IPS-18a (cell line): Measurements from ENCODE around the gene EML1.

ENCODE experiments used
- H3K27ac ChIP-seq: one replicate; pipeline ENCODE4 v1.5.1; 2013; ENCODE audit warnings: low read length
- H3K27me3 ChIP-seq: one replicate; pipeline ENCODE4 v1.6.1; 2013; ENCODE audit warnings: mild to moderate bottlenecking, low read length; ENCODE audit not compliant: control insufficient read depth, insufficient read depth
- H3K36me3 ChIP-seq: one replicate; pipeline ENCODE4 v1.6.1; 2013; ENCODE audit warnings: low read depth, low read length; ENCODE audit not compliant: control insufficient read depth
- H3K4me1 ChIP-seq: one replicate; pipeline ENCODE4 v1.6.1; 2013; ENCODE audit warnings: low read depth, low read length; ENCODE audit not compliant: control insufficient read depth
- H3K4me3 ChIP-seq: one replicate; pipeline ENCODE4 v1.5.1; 2013; ENCODE audit warnings: low read length
- H3K9ac ChIP-seq: one replicate; pipeline ENCODE4 v1.6.1; 2013; ENCODE audit warnings: mild to moderate bottlenecking, low read length, moderate library complexity
- H3K9me3 ChIP-seq: one replicate; pipeline ENCODE4 v1.6.1; 2013; ENCODE audit warnings: low read depth, low read length; ENCODE audit not compliant: control insufficient read depth

EML1 gene

DNA sequence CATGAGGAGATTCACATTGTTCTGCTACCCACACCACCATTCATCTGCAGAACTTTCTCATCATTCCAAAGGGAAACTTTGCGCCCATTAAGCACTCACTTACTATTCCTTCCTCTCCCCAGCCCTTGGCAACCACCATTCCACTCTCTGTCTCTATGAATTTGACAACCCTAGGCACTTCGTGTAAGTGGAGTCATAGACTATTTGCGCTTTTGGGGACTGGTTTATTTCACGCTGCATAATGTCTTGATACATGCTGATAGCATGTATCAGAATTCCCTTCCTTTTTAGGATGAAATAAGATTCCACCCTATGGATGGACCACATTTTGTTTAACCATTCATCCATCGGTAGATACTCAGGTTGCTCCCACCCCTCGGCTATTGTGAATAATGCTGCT is 4.5 kb upstream of the EML1 start:
- Histone ChIP-seq H3K9me3 (no peaks in the 10 kb centered on the region), H3K27me3 (peaks cover 14% of the 10 kb centered on the region)

DNA sequence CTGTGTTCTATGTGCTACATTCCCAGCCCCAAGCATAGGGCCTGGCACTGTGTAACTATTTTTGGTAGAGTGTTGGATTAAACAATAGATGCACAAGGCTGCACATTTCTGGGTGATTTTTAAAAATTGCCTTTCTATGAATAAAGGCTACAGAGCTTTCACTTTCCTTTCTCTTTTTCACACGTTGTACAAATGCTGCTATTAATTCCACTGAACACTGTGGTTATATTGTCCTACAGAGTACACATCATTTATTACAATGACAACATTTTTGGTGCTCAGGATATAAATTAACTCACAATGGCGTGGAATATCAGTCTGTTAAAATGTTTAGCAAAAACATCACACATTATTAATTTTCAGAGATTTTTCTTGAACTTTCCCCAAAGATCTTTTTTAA is 3.6 kb upstream of the EML1 start:
- peaks cover 10% of the 10 kb centered on the region for H3K4me1 ChIP-seq
- peaks cover 17% of the 10 kb centered on the region for H3K27me3 ChIP-seq
- H3K36me3 ChIP-seq = no peaks in the 10 kb centered on the region
- H3K9me3 ChIP-seq = no peaks in the 10 kb centered on the region
- no peak overlapping the region for H3K27ac ChIP-seq
- no peak overlapping the region for H3K4me3 ChIP-seq
- no peak overlapping the region for H3K9ac ChIP-seq

More for the DNA sequence above, 4.5 kb upstream of the EML1 start:
- H3K27ac ChIP-seq = no peak overlapping the region
- no peaks in the 10 kb centered on the region for H3K36me3 ChIP-seq
- no peak overlapping the region for H3K9ac ChIP-seq
- H3K4me3 ChIP-seq = no peak overlapping the region
- peaks cover 3% of the 10 kb centered on the region for H3K4me1 ChIP-seq

DNA sequence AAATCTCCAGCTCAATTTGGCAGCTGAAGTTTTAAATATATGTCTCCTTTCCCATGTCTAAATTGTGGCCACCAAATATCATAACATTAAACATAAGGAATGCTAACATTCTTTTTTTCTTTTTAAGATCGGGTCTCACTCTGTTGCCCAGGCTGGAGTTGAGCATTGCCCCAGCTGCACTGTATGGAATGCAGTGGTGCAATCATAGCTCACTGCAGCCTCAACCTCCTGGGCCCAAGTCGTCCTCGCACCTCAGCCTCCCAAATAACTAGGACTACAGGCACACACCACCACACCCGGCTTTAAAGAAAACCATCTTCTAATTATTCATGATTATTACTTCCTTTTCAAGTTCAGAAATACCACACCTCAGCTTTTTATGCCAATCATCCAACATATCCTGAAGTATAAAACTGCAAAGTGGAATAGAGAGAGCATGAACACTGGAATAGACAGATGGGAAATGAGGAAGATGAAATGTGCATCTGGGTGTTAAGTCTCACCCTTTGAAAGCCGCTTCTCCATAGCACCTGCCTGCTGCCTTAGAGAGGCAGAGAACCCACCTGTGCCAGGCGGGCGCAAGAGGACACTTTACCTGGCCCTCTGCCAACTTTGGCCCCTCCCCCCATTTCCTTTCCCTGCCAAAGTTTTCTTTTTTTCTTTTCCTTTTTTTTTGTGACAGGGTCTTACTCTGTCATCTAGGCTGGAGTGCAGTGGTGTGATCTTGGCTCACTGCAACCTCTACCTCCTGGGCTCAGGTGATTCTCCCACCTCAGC is 2.8 kb upstream of the EML1 start:
- Histone ChIP-seq H3K9me3 (no peaks in the 10 kb centered on the region), H3K9ac (no peak overlapping the region), H3K27me3 (peaks cover 19% of the 10 kb centered on the region), H3K4me1 (peaks cover 14% of the 10 kb centered on the region), H3K36me3 (no peaks in the 10 kb centered on the region), H3K27ac (no peak overlapping the region), H3K4me3 (no peak overlapping the region)

DNA sequence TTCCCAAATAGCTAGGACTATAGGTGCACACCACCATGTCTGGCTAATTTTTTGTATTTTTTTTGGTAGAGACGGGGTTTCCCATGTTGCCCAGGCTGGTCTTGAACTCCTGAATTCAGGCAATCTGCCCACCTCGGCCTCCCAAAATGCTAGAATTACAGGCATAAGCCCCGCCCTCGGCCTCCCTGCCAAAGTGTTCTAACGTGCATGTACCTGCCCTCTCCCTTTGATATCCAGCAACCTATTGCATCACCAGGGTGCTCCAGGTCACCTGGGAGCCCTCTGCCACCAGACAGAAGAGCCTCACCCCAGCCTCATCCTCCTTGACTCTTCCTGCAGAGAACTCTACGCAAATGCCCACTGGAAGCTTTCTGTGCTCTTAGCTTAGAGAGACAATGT is 2.2 kb upstream of the EML1 start:
- Histone ChIP-seq H3K9me3 (no peaks in the 10 kb centered on the region), H3K36me3 (no peaks in the 10 kb centered on the region), H3K4me1 (peaks cover 15% of the 10 kb centered on the region), H3K9ac (no peak overlapping the region), H3K4me3 (no peak overlapping the region), H3K27me3 (peaks cover 19% of the 10 kb centered on the region), H3K27ac (no peak overlapping the region)

DNA sequence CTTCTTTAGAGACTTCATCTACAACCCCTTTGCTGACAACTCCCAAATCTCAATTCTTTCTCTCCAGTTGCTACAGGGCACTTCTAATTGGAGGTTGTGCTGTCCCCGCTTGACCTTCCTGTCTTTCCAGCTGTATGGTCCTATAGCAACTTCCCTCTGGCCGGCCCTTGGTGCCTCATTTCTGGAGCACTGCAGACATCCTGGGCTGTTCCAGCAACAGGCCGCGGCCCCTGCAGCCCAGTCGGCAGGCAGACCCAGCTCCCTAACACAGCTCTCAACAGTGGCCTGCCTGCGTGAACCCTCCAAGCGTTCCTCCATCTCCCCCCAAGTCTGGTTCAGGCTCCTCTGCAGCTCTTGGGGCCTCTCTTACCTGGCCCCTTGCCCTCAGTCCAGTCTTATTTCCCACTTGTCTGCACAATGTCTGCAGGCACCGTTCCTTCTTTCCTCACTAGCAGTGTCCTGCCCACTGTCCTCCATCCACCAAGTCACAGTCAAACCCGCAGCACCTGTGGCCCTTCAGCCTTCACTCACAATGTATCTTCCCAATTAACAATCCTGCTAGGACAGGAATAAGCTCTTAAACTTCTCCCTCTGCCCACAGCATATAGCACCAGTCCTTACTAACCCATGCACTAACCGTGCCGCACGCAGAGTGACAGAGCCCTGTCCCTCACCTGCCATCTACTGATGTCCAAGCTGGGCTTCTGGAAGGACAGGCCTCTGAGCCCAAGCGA is 1.6 kb upstream of the EML1 start:
- no peak overlapping the region for H3K4me3 ChIP-seq
- no peak overlapping the region for H3K27ac ChIP-seq
- peaks cover 19% of the 10 kb centered on the region for H3K27me3 ChIP-seq
- H3K9me3 ChIP-seq = no peaks in the 10 kb centered on the region
- peaks cover 15% of the 10 kb centered on the region for H3K4me1 ChIP-seq
- H3K9ac ChIP-seq = no peak overlapping the region
- no peaks in the 10 kb centered on the region for H3K36me3 ChIP-seq

DNA sequence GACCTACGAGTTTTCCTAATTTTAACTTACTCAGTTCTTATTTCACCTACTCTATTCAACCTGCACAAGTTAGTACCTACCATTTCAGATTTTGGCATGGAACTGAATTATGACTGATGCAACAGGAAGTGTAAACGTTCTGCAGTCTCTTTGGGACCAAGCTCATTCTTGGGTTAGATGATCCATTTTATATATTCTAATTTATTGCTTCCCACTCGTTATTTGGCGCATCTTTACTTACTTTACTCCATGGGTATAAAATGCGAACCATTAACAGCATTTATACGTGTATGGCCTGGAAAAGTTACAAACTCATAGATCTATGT is 1.0 kb upstream of the EML1 start:
- H3K27me3 ChIP-seq = peaks cover 19% of the 10 kb centered on the region
- no peak overlapping the region for H3K27ac ChIP-seq
- H3K4me1 ChIP-seq = peaks cover 15% of the 10 kb centered on the region
- H3K4me3 ChIP-seq = peak overlapping the region; percentile 54
- no peaks in the 10 kb centered on the region for H3K36me3 ChIP-seq
- H3K9me3 ChIP-seq = no peaks in the 10 kb centered on the region
- no peak overlapping the region for H3K9ac ChIP-seq

DNA sequence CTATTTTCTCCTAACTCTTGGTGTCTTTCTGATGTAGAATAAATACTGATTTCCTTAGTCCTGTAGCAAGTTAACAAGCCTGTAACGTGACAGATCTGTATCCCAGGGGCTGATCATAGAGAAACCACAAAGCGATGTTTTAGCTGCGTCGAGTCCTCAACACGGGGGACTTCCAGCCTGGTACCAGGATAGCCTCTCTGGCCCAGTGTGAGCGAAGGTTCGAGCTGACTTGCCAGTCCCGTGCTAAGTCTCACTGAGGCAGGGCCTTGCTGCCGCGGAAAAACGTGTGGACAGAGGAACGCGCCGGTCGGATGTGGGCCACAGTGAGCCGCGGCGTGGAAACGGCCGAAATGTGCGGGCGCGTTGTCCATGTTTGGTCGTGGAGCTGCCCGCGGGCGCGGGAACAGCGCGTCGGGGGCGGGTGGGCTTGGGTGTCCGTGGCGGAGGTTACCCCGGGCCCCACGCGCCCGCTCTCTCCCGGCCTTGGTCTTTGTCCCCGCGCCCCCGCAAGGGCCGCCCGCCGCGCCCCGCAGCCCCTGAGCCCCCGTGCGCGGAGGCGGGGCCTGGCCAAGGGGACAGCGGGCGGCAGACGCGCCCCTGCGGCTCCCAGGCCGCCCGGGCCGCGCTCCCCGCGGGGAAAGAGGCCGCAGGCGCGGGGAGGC is 531 bp upstream of the EML1 start:
- H3K4me1 ChIP-seq = peaks cover 15% of the 10 kb centered on the region
- H3K9ac ChIP-seq = no peak overlapping the region

DNA sequence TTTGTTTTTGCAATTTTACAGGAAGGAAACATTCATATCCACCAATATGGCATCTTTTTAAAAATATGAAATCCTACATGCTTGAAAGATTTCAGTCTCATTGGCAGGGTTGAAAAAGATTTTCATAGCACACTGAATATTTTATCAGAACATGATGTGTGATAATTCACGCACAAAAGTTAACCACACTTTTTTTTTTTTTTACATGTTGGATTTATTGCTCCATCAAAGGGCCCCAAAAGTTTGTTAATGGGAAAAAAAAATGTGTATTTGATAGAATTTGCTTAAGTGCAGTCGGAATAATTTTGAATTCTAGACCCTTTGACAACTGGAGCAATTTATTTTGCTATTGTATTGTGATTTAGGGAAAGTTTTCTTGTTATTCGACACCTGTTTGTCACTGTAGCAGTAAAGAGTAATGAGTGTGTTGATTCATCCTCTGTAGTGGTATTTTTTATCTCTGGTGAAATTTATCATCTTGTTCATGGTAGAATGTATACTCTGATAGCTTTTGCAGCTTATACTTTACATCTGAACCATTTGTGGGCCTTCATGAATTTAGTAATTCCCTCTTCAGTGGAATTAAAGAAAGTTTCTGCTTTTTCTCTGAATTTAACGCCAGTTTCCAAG is 1.1 kb downstream of the EML1 start:
- Histone ChIP-seq H3K4me3 (peak overlapping the region; percentile 94), H3K27ac (no peak overlapping the region)

More for the DNA sequence above, 531 bp upstream of the EML1 start:
- Histone ChIP-seq H3K36me3 (no peaks in the 10 kb centered on the region), H3K27me3 (peaks cover 19% of the 10 kb centered on the region), H3K9me3 (no peaks in the 10 kb centered on the region), H3K4me3 (peak overlapping the region; percentile 54), H3K27ac (no peak overlapping the region)

DNA sequence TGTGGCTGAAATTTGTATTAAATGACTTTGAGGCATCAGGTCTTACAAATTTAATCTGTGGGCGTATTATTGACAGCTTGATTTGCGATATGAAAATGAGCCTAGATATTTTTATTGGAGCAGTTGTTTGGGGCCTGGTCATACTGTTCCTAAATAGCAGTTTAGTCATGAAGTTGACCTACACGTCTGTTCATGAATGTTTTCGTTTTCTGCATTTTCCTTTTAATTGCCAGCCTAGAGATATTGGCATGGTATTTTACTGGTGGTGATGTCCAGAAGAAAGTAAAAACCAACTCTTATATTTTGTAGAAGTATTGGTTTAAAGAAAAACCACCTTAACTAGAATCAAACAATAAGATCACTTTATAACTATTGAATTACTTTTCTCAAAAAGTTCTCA is 1.8 kb downstream of the EML1 start:
- Histone ChIP-seq H3K9ac (no peak overlapping the region), H3K9me3 (no peaks in the 10 kb centered on the region), H3K36me3 (no peaks in the 10 kb centered on the region), H3K4me3 (peak overlapping the region; percentile 94), H3K27me3 (peaks cover 19% of the 10 kb centered on the region), H3K27ac (no peak overlapping the region), H3K4me1 (peaks cover 15% of the 10 kb centered on the region)

More for the DNA sequence above, 1.1 kb downstream of the EML1 start:
- peaks cover 19% of the 10 kb centered on the region for H3K27me3 ChIP-seq
- no peaks in the 10 kb centered on the region for H3K9me3 ChIP-seq
- no peaks in the 10 kb centered on the region for H3K36me3 ChIP-seq
- peaks cover 15% of the 10 kb centered on the region for H3K4me1 ChIP-seq
- H3K9ac ChIP-seq = peak overlapping the region; percentile 79

DNA sequence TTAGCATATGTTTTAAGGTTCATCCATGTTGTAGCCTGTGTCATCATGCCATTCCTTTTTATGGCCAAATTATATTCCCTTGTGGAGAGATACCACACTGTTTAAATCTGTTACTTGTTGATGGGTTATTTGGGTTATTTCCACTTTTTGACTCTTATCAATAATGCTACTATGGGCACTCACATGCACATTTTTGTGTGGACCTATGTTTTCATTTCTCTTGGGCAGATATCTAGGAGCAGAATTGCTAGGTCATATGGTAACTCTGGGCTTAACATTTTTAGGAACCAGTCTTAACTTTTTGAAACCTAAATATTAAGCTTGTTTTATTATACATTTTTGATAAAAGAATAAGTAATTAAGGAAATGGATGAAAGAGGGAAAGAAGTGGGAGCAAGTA is 4.0 kb downstream of the EML1 start:
- Histone ChIP-seq H3K4me1 (peaks cover 15% of the 10 kb centered on the region), H3K36me3 (no peaks in the 10 kb centered on the region), H3K27ac (no peak overlapping the region), H3K27me3 (peaks cover 10% of the 10 kb centered on the region), H3K4me3 (no peak overlapping the region), H3K9me3 (no peaks in the 10 kb centered on the region), H3K9ac (no peak overlapping the region)

DNA sequence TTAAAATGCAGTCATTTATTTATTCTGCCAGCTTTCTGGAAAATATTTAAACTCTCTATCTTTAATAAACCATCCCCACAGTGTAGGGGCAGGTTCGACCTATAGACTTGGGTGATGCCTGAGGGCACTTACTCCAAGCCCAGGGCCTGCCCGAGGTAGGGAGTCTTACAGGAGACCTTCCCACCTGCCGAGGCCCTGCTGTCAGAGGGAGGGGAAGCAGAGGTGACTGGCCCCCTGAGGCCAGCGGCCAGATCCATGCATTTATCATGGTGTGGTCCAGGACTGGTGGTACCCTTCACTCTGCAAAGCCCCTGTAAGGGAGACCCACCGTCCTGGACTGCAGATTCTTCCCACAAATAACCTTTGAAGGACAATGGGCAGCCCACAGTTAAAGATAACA is 7.6 kb downstream of the EML1 start:
- H3K27me3 ChIP-seq = no peaks in the 10 kb centered on the region

More for the DNA sequence above, 7.6 kb downstream of the EML1 start:
- H3K9me3 ChIP-seq = no peaks in the 10 kb centered on the region
- H3K36me3 ChIP-seq = no peaks in the 10 kb centered on the region
- H3K27ac ChIP-seq = no peak overlapping the region
- no peaks in the 10 kb centered on the region for H3K4me1 ChIP-seq
- no peak overlapping the region for H3K4me3 ChIP-seq
- H3K9ac ChIP-seq = no peak overlapping the region
